HepG2 (cell line): ENCODE data around the gene BPIFB4. TPM values are rescaled to one million over a fixed set of nuclear protein-coding genes. Genes with fewer than 3 reads are reported as not detected.

ENCODE experiments used
- ASH2L ChIP-seq: fragments of 300-600, 200-600 bp; sonication (generic); IDR thresholded peaks from 2 replicates; pipeline ENCODE4 v1.7.0; 2017; ENCODE audit warnings: low read depth, mild to moderate bottlenecking, moderate library complexity, mixed read lengths, low read length; ENCODE audit not compliant: insufficient read length
- BORCS8-MEF2B ChIP-seq: sonication (generic); formaldehyde crosslinking; IDR thresholded peaks from 2 replicates; pipeline ENCODE4 v1.8.0; 2022; ENCODE audit warnings: mild to moderate bottlenecking, missing genetic modification reagents
- HNF4A ChIP-seq: sonication (generic); formaldehyde crosslinking; IDR thresholded peaks from 2 replicates; pipeline ENCODE4 v1.4.0; 2020; ENCODE audit warnings: missing genetic modification reagents
- ZC3H13 ChIP-seq: sonication (generic); formaldehyde crosslinking; IDR thresholded peaks from 2 replicates; pipeline ENCODE4 v1.8.1; 2023; ENCODE audit warnings: mild to moderate bottlenecking, missing genetic modification reagents, moderate library complexity
- ZKSCAN8 ChIP-seq: IDR thresholded peaks from 2 replicates; pipeline ENCODE4 v1.6.1; 2016; ENCODE audit warnings: borderline replicate concordance, missing genetic modification reagents, missing compliant biosample characterization
- ZNF644 ChIP-seq: IDR thresholded peaks from 2 replicates; pipeline ENCODE4 v1.6.1; 2016; ENCODE audit warnings: low read depth
- polyA plus RNA-seq, 8 experiments: library from polyadenylated mRNA; depleted of rRNA in 3 of 8; stranded (reverse) in 7 of 8; unstranded in 1 of 8; fragments of >200 nt; fragmentation: Illumina TruSeq in 4 of 8; extraction: Trizol in 4 of 8; gene quantifications; 2 replicates each; pipeline versions ENCODE4 v1.2.1 to v1.2.3, GENCODE V29; 2011 to 2016; ENCODE audit warnings: low read depth in 4 of 8, missing spikeins in 1 of 8, mixed read lengths in 1 of 8; ENCODE audit not compliant: insufficient read depth in 1 of 8
- total RNA-seq, 5 experiments: library from RNA; depleted of rRNA; stranded (reverse); fragments of >200 nt; fragmentation: Illumina TruSeq; extraction: Trizol; gene quantifications; 2 replicates each; pipeline ENCODE4 v1.2.3, GENCODE V29; 2016; ENCODE audit warnings: low read depth in 1 of 5
- TF ChIP-seq, protein P1 (sequence below): sonication (generic); formaldehyde crosslinking; IDR thresholded peaks from 2 replicates; pipeline ENCODE4 v1.4.0; 2020; ENCODE audit warnings: mild to moderate bottlenecking, missing genetic modification reagents

The BPIFB4 gene
- total and polyA plus RNA-seq, 2 of the 13 experiments (the other 11 are each of a cell fraction or from before 2014, with no cell fraction given): 0.09 TPM; not detected in 1

DNA sequence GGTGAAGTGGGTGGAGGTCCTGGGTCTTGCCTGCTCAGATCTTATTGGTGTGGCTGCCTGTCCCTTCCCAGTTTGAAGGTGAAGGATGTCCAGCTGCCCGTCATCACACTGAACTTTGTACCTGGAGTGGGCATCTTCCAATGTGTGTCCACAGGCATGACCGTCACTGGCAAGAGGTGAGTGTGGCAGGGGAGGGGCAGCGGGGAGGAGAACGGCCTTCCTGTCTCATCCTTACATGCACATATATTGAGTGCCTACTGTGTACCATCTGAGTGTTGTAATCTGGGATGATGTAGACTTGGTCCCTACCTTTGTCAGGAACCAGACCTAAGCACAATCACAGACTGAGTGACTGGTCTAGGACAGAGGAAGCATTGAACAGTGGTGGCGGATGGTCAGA, 45.3 kb upstream of the BPIFB4 start (continued):
- TF ChIP-seq, protein P1, sequence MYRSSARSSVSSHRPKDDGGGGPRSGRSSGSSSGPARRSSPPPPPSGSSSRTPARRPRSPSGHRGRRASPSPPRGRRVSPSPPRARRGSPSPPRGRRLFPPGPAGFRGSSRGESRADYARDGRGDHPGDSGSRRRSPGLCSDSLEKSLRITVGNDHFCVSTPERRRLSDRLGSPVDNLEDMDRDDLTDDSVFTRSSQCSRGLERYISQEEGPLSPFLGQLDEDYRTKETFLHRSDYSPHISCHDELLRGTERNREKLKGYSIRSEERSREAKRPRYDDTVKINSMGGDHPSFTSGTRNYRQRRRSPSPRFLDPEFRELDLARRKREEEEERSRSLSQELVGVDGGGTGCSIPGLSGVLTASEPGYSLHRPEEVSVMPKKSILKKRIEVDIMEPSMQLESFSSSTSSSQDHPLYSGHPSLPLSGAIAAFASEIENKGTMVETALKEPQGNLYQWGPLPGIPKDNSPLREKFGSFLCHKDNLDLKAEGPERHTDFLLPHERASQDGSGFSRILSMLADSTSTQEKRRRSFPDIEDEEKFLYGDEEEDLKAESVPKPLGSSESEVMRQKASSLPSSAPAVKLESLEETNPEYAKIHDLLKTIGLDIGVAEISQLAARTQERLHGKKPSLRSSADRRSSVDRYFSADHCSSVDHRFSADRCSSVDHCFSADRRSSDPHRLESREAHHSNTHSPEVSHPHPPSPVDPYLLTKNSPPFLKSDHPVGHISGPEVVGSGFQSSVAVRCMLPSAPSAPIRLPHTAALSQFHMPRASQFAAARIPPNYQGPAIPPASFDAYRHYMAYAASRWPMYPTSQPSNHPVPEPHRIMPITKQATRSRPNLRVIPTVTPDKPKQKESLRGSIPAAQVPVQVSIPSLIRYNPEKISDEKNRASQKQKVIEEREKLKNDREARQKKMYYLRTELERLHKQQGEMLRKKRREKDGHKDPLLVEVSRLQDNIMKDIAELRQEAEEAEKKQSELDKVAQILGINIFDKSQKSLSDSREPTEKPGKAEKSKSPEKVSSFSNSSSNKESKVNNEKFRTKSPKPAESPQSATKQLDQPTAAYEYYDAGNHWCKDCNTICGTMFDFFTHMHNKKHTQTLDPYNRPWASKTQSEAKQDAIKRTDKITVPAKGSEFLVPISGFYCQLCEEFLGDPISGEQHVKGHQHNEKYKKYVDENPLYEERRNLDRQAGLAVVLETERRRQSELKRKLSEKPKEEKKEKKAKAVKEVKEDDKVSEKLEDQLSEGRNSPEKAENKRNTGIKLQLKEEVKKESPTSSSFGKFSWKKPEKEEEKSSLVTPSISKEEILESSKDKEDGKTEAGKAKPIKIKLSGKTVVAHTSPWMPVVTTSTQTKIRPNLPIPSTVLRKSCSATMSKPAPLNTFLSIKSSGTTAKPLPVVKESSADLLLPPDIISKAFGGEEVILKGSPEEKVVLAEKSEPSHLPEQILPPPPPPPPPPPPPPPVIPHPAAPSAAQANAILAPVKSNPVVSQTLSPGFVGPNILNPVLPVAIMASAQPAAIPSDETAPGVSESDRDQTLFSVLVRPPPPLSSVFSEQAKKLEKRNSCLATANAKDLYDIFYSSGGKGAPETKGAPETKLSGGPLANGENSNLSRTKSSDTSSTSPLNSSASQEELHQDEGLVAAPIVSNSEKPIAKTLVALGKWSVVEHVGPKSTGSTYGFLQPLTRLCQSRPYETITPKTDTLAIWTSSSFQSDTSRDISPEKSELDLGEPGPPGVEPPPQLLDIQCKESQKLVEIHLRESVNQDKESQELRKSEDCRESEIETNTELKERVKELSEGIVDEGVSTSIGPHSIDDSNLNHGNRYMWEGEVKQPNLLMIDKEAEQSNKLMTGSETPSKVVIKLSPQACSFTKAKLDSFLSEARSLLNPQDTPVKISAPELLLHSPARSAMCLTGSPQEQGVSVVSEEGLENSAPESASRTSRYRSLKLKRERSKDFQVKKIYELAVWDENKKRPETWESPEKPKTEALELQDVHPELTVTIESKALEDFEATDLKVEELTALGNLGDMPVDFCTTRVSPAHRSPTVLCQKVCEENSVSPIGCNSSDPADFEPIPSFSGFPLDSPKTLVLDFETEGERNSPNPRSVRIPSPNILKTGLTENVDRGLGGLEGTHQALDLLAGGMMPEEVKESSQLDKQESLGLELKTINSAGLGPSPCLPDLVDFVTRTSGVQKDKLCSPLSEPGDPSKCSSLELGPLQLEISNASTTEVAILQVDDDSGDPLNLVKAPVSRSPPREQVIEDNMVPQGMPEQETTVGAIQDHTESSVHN (CRISPR knock-in tag): no peak
- TF ChIP-seq BORCS8-MEF2B (CRISPR knock-in tag): no peak
- TF ChIP-seq ZC3H13 (CRISPR knock-in tag): no peak
- TF ChIP-seq ZNF644 (CRISPR knock-in tag): no peak
- 0 out of 2 replicates have a peak, but pooled peaks have one; percentile 4 for TF ChIP-seq HNF4A (CRISPR knock-in tag)
- TF ChIP-seq ASH2L: no peak
- peak; percentile 73; the same call in 1 of the 2 replicates for TF ChIP-seq ZKSCAN8 (CRISPR knock-in tag)
